Right renal cortex interstitium (tissue), 3 donors: ENCODE measurements around the gene ATP12A. TPM values are rescaled to one million over a fixed set of nuclear protein-coding genes. Genes with fewer than 3 reads are reported as not detected.

Experiments
- DNase-seq, 3 donors: peaks; one replicate each; pipeline ENCODE4 v3.0.0-alpha.2; 2013; ENCODE audit warnings: low read depth in 3 of 3, low spot score in 2 of 3
- polyA plus RNA-seq, 3 donors: library from polyadenylated mRNA; unstranded; fragments of 120-200 nt; gene quantifications; one replicate each; pipeline ENCODE4 v1.2.1, GENCODE V29; 2013; ENCODE audit not compliant: insufficient read length in 3 of 3

Gene ATP12A
- 10 to 100 TPM; 17.0 to 33.9 (median 17.9) TPM for polyA plus RNA-seq

DNA sequence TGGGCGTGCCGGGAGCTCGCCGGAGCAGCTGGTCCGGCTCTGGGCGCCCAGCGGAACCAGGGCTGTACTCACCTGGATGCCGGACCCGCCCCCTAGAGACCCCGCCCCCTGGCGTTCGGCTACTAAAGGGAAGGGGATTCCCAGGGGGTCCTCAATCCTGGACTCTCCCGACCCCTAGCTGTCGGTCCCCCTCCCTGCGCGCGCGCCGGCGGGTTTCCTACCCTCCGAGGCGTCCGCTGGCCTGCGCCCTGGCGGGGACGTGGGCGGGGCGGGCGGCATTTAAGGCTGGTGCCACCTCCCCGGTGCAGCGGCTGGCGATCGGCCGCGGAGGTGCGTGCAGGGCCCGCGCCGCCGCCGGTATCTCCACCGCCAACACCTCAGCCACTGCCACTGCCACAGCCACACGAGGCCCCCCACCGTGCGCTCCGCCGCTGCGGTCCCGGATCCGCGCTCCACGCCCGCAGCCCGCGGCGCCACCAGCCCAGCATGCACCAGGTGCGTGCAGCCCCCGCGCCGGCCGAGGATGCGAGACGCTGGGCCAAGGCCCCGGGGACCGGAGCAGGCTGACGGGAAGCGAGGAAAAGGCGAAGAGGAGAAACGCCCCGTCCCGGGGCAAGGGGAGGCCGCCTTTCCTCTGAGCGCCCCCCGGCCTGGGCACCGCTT lies at the start of gene ATP12A:
TSS of gene ATP12A (plus strand) at position 151 of the 663 bp plus-strand sequence. CDS start at position 487, 336 bp downstream.
- DNase-seq: peak in 1 of 3 donors; percentile 19

DNA sequence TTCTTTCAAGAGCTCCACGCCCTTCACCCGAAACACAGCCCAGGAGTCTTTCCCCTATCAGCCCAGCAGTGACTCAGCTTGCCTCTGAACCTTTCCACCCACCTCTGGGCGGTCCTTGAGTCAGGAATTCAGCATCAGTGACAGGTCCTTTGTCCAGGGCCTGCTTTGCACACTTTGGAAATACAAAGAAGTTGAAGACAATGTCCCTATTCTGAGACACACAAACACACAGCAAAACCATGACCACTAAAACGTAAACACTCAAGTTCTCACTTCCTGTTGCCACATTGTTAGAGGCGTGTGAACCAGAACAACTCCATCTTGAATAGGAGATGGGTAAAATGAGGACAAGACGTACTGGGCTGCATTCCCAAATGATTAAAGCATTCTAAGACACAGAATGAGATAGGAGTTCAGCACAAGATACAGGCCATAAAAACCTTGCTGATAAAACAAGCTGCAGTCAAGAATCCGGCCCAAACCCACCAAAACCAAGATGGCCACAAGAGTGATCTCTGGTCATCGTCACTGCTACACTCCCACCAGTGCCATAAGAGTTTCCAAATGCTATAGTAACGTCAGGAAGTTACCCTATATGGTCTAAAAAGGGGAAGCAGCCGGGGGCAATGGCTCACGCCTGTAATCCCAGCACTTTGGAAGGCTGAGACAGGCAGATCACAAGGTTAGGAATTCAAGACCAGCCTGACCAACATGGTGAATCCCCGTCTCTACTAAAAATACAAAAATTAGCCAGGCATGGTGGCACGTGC lies 49.2 kb upstream of the ATP12A start:
- DNase-seq: no peak

DNA sequence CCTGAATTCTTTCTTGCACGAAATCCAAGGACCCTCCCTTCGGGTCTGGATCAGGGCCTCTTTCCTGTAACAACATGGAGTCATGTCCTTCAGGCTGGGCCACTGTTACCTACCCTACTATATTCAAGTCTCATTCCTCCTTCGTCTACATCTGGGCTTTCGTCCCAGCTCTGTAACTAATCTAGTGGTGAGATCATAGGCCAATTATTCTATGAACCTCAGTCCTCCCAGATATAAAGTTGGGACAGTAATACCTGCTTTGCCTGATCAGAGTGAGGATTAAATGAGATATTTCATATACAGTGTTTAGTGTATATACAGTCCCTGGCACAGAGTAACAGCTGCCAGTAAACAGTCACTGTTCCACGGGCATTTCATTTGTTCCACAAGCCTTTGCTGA lies 48.3 kb upstream of the ATP12A start:
- DNase-seq: no peak

DNA sequence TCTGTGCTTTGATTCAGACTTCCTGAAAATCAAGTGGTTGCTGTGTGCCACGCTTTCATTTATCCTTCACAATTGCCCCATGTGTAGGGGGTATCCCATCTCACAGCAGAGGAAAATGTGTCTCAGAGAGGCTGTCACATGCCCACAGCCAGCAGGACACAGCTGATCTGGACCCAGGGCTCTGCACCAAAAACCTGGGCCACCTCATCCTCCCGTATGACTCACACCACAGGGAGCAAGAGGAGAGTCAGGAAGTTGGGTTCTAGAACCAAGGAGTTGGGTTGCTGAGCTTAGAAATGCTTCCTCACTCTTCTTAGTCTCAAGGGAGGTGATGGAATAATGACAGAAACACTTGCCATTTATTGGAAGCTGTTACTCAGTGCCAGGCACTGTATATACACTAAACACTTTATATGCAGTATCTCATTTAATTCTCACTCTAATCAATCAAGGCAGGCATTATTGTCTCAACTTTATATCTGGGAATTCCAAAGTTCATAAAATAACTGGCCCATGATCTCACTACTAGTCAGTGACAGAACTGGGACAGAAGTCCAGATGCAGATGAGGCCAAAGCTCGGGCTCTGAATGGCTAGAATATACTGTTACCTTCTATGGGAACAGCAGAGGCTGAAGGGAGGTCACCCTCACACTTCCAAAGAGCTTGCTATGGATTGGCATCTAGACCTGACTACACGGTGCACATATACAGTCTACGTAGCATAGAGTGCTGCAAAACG lies 47.7 kb upstream of the ATP12A start:
- no peak for DNase-seq

DNA sequence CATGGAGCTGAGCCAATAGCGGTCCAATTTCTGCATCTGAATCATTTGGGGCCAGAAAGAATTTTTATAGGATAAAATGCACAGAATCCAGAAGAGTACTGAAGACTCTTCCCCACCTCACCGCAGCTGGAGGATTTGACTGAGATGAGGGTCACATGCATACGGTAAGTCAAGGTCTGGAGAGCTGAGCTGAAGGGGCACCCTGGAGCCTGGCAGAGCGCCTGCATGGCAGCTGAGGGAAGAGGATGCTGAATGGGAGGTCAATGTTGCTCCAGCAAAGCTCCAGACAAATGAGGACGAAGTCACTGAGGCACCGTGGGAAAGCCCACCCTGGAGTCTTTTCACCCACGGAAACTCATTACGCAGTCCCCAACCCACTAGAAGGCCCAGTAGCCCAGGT lies 43.4 kb upstream of the ATP12A start:
- no peak for DNase-seq

DNA sequence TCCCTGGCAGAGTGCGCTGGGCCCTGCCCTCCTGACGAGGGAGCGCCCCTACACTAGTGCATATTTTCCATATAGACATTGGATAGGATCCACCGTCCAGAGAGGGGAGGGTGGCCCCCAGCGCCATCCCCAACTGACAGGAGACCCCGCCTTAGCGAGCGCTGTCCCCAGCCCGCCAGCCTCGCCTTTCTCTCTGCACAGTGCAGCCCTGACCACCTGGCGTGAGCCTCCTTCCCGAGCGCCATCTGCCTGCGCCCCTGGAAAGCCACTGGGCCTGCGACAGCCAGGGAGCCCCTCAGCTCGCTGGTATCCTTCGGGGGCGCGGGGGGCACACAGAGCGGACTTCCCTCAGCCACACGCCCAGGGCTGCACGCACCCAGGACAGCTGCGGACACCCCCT lies 42.1 kb upstream of the ATP12A start:
- no peak for DNase-seq

DNA sequence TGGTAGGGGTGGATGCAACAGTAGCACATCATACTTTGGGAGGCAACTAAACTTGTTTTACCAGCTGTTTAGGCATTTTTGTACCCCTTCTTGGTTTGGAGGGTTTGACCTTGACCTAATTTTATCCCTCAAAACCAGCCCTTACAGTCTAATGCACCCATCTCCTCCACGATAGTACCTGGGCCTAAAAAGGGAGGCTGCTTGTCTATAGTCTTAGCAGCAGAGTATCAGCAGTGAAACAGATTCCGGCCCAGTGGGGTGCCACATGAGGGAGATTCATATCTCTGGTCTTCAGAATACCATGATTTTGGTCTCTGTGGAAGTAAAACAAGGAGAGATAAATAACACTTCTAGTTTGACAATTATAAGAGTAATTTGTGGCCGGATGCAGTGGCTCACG lies 39.5 kb upstream of the ATP12A start:
- no peak for DNase-seq

DNA sequence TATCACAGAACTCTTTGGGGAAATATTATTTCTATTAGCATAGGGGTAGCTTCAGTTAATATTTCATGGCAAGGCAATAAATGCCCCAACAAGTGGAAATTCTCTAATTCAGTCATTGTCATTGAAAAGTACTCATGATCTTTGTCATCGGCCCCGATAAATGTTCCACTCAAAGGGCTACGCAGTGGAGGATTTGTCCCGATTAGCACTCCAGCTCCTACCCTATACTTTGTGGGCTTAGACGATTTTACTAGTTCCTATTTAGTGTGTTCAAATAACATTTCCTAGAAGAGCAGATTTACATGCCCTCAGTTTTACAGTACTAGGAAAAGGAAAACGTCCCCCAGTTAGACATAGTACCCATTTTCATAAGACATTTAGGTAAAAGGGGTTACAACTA lies 38.0 kb upstream of the ATP12A start:
- no peak for DNase-seq

DNA sequence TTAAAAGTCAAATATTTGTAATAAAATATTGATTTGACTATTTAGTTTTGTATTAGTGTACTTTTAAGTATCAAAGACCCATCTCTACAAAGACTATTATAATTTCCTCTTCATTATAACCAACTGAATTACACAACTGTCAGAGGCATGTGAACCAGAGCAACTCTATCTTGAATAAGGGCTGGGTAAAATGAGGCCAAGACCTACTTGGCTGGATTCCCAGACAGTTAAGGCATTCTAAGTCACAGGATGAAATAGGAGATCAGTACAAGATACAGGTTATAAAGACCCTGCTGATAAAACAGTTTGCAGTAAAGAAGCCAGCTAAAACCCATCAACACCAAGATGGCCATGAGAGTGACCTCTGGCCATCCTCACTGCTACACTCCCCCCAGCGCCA lies 36.2 kb upstream of the ATP12A start:
- DNase-seq: no peak

DNA sequence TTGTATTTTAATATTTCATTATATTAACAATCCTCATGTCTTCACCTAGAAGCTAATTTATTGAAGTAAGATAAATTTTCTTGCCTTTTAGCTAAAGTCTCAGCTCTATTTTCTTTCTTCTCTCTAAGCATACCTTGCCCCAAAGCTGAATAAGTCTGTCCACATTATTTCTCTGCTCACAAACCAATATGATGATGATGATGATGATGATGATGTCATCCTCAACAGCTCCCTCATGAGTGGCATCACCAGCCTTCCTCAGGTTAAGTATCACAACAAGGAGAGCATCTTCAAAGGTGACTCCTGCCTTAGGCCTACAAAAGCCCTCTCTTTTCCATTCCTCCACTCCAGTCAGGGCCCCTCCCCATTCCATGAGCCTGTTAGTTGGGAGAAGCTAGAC lies 31.9 kb upstream of the ATP12A start:
- no peak for DNase-seq

DNA sequence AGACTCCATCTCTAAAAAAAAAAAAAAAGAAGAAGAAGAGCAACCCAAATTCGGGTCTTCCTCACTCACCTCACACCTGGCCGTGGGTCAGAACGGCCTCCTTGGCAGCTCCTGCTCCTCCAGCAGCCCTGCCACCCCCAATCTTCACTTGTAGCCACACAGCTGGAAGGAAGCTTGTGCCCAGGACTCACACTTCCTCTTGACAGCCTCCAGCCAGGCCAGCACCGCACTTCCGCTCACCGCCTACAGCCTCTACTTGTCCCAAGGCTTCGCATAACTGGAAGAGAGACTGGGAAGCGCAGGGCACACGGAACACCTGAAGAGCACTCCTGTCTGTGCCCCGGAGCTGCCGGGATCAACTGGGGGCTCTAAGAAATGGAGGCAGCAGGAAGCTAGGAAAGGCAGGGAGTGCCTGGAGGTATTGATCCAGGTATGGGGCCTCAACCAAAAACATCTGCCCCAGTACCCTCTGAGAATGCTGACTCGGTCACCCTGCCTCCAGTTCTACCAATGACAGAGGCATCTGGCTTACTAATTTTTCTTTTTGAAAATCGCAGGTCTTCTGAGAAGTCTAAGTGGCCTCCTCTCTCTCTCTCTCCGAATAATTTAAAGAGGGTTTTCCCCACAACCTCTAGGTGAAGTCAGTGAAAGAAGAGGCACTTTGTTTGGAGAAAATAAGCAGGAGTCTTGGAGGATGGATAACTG lies 31.1 kb upstream of the ATP12A start:
- DNase-seq: no peak

DNA sequence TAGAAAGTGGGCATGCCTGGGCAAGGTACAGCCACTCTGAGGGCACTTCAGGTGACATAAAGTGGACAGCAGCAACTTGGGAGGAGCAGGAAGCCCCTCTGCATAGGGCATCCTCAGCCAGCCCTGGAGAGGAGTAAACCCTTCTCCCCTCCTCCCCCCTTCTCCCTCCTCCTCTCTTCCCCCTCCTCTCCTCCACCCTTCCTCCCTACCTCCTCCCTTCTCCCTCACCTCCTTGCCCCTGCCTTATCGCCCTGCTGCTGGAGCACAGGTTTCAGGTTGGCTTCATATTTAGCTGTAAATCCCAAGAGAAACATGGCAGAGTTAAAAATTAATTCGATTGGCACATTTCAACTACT lies 30.5 kb upstream of the ATP12A start:
- peak in 1 of 3 donors; percentile 8 for DNase-seq

DNA sequence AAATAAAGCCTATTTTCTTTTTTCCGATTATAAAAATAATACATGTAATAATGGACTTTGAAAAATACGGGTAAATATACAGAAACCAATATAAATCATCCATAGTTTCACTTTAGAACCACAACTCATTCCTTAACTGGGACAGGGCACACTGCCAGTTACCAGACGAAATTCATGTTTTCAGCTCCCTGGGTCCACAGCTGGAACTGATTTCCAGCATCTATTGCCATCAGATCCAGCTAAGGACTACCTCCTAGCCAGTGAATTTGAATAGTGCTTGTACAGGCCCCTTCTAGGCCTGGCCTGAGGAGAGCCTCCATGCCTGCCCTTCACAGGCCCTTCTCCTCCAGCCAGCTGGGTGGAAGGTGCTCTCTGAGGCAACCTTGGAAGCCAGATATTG lies 30.0 kb upstream of the ATP12A start:
- DNase-seq: no peak

DNA sequence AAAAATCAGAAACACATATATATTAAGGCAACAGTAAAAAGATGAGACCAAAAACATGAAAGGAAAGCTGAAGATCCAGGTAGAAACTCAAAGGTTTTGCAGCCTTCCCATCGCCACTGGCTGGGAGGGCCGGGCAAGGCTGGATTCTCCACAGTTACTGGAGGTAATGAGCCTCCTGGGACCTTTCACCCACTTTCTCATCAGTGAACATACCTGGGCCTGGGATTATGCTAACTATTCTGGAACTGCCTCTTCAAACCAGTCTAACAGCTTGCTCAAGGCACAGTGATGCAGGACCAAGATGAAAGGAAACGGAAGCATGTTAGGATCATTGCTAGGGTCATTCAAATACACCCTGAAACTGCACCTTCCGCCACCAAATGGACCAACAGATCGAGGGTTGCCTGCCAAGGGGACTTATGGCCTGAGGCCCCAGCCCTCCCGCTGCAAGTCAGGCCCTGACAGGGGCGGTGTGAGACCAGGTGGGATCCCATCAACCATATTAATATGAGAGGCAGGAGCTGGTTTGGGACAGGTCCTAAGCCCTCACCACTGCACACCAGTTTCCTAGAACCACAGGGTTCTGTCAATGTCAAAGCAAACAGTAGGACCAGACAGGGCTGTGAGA lies 28.4 kb upstream of the ATP12A start:
- DNase-seq: peak in 1 of 3 donors; percentile 61

DNA sequence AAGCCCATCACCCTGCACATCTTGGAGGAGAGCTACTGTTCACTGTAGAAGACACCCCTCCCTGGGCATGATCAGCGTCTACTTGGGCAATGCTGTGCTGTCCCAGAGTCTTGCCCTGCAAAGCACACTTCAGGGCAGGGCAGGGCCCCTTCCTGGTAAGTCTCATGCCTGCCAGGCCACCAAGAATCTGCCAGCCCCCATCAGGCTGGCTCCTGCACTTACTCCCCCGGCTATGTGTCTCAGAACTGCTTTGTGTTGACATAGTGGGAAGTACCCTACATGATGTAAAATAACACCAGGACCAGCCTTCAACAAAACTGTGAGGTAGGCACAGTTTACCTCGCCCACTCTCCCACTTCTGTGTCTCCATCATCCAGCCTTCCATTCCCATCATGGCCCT lies 27.8 kb upstream of the ATP12A start:
- DNase-seq: no peak

DNA sequence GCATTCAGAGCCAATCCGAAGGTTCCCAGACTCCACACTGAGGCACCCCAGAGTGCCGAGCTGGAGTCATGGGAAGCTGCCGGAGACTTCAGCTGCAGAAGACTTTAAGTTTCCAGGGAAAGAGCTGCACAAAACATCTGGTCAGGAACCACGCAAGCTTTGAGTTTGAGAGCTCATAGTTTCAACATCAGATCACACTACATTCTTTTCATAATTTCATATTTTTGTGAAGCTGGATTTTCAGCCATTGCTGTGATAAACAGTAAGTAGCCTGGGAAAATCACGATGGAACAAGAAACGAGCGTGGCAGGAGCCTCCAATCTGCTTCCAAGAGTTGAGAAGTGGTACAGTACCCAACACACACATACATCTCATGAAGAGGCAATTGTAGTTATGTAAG lies 25.5 kb upstream of the ATP12A start:
- DNase-seq: no peak

DNA sequence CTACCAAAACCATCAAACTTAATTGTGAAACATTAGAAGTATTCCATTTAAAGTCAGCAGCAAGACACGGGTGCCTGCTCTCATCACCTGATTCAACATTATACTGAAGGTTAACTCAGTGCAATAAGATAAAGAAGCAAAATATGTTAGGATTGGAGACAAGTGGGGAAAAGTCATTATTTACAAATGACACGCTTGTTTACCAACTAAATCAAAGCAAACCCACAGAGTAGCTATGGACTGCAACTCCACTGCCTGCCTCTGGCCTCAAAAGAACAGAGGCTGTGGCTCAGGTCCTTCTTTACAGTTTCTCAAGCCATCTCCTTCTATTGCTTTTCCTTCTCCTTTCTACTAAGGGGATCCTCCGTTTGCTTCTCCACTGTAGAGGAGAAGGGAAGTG lies 21.0 kb upstream of the ATP12A start:
- DNase-seq: no peak

DNA sequence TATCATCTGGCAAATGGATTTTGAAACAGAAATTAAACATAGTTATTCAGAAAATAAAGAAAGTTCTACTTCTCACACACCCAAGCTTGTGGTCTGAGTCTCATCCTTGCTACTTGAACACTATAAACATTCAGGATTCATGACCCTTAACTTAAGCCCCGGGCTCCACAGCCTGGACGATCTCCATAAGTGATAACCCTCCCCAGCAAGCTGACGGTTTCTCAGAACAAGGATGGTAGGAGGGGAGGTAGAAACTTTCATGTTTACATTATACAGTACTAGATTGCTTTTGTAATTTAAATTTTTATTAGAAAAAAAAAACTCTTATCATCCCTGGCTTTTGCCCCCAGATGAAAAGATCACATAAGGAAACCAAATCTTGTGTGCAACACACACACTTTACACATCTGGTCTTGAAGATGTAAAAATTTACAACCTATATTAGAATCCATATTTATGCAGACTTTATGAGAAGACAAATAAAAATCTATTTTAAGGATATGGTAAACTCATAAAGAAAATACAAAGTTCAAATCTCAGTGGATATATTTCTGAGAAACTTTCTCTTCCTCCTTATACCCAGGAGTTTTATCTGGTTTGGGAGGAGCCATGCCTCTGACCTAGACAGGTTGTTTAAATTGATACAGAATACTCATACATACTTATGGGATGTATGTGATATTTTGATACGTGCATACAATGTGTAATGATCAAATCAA lies 20.0 kb upstream of the ATP12A start:
- DNase-seq: no peak

DNA sequence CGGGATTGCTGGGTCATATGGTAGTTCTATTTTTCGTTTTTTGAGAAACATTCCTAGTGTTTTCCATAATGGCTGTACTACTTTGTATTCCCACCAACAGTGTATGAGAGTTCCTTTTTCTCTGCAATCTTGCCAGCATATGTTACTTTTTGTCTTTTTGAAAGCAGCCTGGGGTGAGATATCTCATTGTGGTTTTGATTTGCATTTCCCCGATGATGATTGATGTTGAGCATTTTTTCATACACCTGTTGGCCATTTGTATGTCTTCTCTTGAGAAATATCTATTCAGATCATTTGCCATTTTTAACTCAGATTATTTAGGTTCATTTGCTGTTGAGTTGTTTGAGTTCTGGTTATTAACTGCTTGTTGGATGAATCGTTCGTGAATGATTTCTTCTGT lies 18.5 kb upstream of the ATP12A start:
- DNase-seq: no peak
